GM18873 (cell line): ENCODE results near the gene DNAJB14.
"Not testable (repeated sequence)": the region's sequence is repeated elsewhere in the genome, so short reads cannot be mapped to it uniquely, and the experiment has no call there.

Experiments
- ATAC-seq: cut with Tn5 transposase; IDR thresholded peaks from one replicate; pipeline ENCODE4 v1.9.1; 2021; ENCODE audit warnings: mild to moderate bottlenecking, moderate library complexity, moderate number of reproducible peaks; ENCODE audit not compliant: unreplicated experiment, low FRiP score

The DNAJB14 gene

GRCh38 chr4:99946356-99947189 is at the start of gene DNAJB14:
TSS of gene DNAJB14 (minus strand) at chr4:99946618. CDS start at chr4:99946571, 47 bp downstream.
- ATAC-seq = peak; percentile 21

GRCh38 chr4:99991741-99992140 is 45.3 kb upstream of the DNAJB14 start:
- no peak for ATAC-seq

GRCh38 chr4:99987681-99988080 is 41.3 kb upstream of the DNAJB14 start:
- no peak for ATAC-seq

GRCh38 chr4:99986792-99987191 is 40.4 kb upstream of the DNAJB14 start:
- peak; percentile 44 for ATAC-seq

- ATAC-seq = no peak
Observed at GRCh38 chr4:99983289-99983943, 37.0 kb upstream of the DNAJB14 start.

- no peak for ATAC-seq
Observed at GRCh38 chr4:99979872-99980271, 33.5 kb upstream of the DNAJB14 start.

- ATAC-seq = no peak
Observed at GRCh38 chr4:99971453-99972111, 25.2 kb upstream of the DNAJB14 start.

- no peak for ATAC-seq
Observed at GRCh38 chr4:99968330-99968729, 21.9 kb upstream of the DNAJB14 start.

GRCh38 chr4:99966692-99967091 is 20.3 kb upstream of the DNAJB14 start:
- no peak for ATAC-seq

GRCh38 chr4:99965674-99966350 is 19.4 kb upstream of the DNAJB14 start:
- ATAC-seq = no peak

- no peak for ATAC-seq
Observed at GRCh38 chr4:99965173-99965572, 18.8 kb upstream of the DNAJB14 start.

GRCh38 chr4:99961711-99962110 is 15.3 kb upstream of the DNAJB14 start:
- ATAC-seq = no peak

- no peak for ATAC-seq
Observed at GRCh38 chr4:99960648-99961047, 14.2 kb upstream of the DNAJB14 start.

GRCh38 chr4:99958207-99958606 is 11.8 kb upstream of the DNAJB14 start:
- ATAC-seq = not testable (repeated sequence)

- no peak for ATAC-seq
Observed at GRCh38 chr4:99950913-99951254, 4.5 kb upstream of the DNAJB14 start.

- peak; percentile 60 for ATAC-seq
Observed at GRCh38 chr4:99949999-99950912, 3.8 kb upstream of the DNAJB14 start, which contains the start of gene H2AZ1. TSS of gene H2AZ1 (minus strand) at chr4:99950275. CDS start at chr4:99950170, 105 bp downstream.

- peak; percentile 34 for ATAC-seq
Observed at GRCh38 chr4:99949034-99949998, 2.9 kb upstream of the DNAJB14 start.

- ATAC-seq = no peak
Observed at GRCh38 chr4:99947608-99948007, 1.2 kb upstream of the DNAJB14 start.

GRCh38 chr4:99947190-99947578 is 766 bp upstream of the DNAJB14 start:
- no peak for ATAC-seq
